Suprapubic skin (tissue), 4 donors: Measurements from ENCODE around the gene CYBA.

Experiments
- POLR2A ChIP-seq, 2 donors: fragments of 450-650 bp; IDR thresholded peaks; one replicate each; pipeline ENCODE4 v1.6.1; 2017; ENCODE audit warnings: antibody characterized with exemption in 2 of 2, mild to moderate bottlenecking in 2 of 2, moderate library complexity in 2 of 2
- POLR2AphosphoS5 ChIP-seq, 3 donors: sonication (generic); formaldehyde crosslinking; IDR thresholded peaks; one replicate each; pipeline ENCODE4 v1.6.1; 2017; ENCODE audit warnings: antibody characterized with exemption in 3 of 3
- TF ChIP-seq, protein P1 (sequence below), 2 donors: fragments of 200-600 bp in 1 of 2; fragments of 450-650 bp in 1 of 2; sonication (generic) in 1 of 2; IDR thresholded peaks; one replicate each; pipeline ENCODE4 v1.5.1; 2016 to 2019; ENCODE audit warnings: antibody characterized with exemption in 2 of 2, mild to moderate bottlenecking in 1 of 2, moderate library complexity in 1 of 2

DNA sequence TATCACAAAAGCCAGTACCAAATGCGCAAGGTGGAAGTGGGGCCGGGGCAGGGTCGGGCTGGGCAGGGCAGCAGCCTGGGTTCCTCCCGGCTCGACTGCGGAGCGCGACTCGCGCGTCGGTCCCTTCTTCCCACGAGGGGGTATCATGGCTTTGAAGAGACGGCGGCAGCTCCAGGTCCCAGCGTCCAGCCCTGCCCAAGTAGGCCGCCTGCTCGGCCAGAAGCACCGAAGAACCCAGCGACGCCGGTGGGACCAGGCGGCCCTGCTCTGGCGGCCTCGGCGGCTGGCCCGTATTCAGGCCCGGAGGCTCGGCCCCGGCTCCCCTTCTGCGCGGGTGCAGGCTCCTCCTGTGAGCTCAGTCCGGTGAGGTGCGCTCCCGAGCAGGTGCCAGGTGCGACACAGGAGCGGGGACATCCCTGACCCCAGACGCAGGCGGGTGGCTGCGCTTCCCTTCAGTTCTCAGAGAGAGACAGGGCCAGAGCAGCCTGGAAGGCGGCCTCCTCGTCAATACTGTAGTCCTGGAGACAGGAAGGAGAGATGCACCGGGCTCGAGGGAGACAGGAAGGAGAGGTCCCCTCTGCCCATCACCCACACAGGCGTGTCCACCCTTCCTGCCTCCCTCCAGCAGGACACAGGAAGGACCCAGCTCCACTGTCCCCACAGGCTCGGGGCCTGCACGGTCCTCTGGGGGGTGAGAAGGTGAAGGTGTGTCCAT is 46.4 kb upstream of the CYBA start:
- TF ChIP-seq, protein P1, sequence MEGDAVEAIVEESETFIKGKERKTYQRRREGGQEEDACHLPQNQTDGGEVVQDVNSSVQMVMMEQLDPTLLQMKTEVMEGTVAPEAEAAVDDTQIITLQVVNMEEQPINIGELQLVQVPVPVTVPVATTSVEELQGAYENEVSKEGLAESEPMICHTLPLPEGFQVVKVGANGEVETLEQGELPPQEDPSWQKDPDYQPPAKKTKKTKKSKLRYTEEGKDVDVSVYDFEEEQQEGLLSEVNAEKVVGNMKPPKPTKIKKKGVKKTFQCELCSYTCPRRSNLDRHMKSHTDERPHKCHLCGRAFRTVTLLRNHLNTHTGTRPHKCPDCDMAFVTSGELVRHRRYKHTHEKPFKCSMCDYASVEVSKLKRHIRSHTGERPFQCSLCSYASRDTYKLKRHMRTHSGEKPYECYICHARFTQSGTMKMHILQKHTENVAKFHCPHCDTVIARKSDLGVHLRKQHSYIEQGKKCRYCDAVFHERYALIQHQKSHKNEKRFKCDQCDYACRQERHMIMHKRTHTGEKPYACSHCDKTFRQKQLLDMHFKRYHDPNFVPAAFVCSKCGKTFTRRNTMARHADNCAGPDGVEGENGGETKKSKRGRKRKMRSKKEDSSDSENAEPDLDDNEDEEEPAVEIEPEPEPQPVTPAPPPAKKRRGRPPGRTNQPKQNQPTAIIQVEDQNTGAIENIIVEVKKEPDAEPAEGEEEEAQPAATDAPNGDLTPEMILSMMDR (IDR thresholded peaks at IDR 0.05): no peak
- TF ChIP-seq POLR2A (IDR thresholded peaks at IDR 0.05) (no peak), POLR2AphosphoS5 (IDR thresholded peaks at IDR 0.05) (no peak)
